HG02970 (cell line): ENCODE measurements around the gene PPFIA4.

Experiments used
- ATAC-seq: cut with Tn5 transposase; IDR thresholded peaks from one replicate; pipeline ENCODE4 v1.9.1; 2021; ENCODE audit warnings: mild to moderate bottlenecking, moderate library complexity, moderate number of reproducible peaks; ENCODE audit not compliant: unreplicated experiment, low FRiP score

The PPFIA4 gene

DNA sequence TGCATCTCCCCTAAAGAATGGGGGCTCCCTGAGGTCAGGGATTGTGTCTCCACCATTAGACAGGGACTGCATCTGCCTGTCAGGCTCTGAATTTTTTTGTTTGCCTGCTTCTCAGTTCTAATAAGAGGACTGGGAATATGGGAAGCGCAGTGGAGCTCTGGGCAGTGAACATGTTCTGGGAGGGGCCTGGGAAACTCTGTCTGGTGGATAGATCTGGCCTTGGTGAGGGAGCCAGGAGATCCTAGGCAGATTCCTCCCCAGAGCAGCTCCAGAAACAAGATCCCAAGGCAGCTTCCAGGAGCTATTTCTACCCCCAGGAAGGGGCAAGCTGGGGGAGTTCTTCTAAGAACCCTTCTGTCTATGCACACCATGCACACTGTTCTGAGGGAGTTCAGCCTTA lies 72.2 kb downstream of the PPFIA4 start:
- ATAC-seq = no peak

DNA sequence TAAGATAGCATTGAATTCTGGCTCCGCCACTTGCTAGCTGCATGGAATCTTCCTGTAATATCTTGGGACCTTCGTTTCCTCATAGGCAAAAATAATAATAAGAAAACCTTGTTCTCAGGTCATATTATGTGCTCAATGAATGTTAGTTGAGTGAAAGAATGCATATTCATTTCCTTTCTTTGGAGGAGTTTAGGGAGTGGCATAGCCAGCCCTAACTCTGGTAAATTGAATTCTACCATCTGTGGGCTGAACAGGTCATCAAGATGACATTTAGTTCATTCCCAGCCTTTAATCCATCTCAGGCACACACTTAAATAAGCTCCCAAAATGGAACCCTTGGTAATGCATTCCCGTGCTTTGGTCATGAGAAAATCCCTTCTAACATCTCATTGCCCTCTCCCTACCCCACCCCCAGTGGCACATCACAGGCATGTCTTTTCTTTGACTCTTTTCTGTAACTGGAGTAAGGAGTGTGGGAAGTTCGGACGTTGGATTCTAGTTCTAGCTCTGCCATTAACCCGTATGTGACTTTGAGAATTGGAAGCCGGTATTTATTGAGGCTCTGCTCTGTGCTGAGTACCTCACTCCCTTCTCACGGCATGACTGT lies 72.7 kb downstream of the PPFIA4 start:
- ATAC-seq = no peak

DNA sequence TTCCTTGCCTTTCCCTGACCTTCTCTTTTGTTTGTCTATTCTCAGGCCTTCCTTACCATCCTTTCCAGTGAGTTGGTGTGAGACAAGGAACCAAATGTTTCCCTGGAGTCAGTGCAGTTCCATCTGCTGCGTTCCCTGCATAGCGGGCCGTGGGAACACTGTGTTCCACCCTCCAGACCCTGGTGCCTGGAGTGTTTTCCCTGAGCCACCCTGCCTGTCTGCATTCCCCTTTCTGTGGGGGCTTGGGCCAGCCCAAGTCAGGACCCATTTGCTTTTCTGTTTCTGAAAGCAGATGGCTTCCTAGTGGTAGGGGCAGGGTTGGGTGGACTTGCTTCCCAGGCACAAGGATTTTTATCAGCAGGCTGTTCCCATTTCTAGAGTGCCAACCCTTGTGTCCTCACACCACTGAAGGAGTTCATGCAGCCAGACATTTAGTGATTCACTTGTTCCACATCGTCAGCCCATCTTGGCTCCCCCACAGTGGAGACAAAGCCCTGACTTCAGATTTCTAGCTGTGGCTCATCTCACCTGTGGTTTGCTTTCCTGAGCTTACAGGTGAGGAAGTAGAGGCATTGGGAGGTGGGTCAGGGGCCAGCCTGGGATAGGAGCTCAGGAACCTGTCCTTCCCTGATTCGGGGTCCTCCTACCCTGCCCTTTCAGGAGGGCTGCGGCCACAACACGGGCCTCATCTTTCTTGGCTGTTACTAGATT lies 73.7 kb downstream of the PPFIA4 start:
- ATAC-seq = no peak

DNA sequence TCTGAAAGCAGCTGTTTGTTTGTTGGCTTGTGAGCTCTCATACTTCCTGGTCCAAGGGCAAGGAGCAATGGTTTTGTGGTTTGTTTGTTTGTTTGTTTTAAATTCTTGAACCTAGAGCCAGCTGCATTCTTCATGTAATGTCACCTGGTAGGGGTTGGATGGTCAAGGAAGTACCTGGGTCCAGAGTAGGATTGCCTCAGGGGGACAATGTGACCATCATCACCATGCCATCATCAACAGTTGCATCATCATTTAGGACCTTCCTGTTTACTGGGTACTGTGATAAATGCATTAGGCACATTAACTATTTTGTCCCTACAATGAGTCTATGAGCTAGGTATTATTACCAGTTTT lies 74.2 kb downstream of the PPFIA4 start:
- no peak for ATAC-seq

DNA sequence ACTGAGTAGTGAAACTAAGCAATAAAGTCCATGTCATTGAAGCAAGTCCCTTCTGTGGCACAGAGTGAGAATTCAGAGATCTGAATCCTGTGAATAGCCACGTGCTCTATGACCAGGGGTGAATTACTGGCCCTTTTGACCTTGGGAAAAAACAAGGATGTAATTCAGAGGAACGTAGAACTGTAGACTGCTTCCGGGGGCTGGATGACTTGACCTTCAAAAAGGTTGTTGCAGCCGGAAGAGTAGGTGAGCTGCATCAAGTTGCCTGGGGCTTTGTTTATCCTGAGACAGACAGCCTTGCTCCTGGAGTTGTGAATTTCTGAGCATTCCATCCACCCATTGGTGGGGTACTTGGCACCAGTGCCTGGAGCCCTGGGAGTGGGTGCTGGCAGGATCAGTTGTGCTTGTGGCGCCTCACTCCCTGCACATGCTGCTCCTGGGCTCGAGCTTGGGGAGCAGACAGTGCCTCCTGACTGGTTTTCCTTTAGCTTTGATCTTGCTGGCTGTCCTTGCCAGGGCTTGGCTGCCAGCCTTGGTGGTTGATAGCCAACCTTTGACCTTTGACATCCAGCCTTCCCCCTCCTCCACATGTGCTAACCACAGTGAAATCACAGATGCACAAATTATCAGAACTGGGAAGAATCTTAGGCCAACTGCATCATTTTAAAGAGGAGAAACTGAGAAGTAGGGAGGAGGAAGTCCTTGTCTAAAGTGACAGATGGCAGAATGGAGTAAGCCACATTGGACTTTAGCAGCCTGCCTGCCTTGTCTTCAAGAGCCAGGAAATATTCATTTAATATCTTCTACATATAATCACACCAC lies 75.7 kb downstream of the PPFIA4 start:
- no peak for ATAC-seq

DNA sequence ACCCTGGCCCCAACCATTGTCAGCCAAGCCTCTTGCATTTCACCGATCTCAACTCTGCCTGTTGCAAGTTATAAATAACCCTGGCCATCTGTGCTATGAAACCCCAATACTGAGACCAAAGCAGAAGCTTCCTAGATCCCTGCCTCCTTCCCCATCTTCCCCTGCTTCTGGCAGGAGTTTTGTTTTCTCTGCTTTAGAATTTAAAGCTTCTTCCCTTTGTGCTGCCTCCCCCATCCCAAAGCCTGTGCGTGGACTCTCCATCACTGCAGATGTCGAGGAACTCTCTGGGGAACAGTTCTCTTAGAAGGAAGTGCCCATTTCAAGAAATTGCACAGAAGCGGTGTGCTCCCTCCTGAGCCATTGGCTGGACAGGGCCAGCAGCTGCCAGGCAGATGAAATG lies 76.9 kb downstream of the PPFIA4 start:
- no peak for ATAC-seq

DNA sequence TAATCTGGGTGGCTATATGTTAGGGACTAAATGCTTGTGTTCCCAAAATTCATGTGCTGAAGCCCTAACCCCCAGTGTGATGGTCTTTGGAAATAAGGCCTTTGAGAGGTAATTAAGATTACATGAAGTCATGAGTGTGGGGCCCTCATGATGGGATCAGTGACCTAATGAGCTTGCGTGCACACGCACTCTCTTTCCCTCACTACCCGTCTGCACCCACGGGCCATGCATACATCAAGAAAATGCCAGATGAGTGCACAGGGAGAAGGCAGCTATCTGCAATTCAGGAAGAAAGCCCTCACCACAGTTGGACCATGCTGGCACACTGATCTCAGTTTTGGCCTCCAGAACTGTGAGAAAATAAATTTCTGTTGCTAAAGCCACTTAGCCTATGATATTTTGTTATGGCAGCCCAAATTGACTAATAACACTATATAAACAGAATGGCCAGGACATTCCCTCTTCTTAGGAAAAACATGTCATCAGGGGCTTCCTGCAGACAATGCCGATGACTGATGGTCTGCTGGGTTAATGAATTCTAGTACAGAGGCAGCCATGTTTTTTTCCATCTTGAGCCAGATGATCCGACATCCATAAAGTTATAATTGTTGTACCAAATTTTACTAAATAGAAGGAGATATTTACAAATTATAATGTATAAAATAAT lies 77.7 kb downstream of the PPFIA4 start:
- no peak for ATAC-seq

DNA sequence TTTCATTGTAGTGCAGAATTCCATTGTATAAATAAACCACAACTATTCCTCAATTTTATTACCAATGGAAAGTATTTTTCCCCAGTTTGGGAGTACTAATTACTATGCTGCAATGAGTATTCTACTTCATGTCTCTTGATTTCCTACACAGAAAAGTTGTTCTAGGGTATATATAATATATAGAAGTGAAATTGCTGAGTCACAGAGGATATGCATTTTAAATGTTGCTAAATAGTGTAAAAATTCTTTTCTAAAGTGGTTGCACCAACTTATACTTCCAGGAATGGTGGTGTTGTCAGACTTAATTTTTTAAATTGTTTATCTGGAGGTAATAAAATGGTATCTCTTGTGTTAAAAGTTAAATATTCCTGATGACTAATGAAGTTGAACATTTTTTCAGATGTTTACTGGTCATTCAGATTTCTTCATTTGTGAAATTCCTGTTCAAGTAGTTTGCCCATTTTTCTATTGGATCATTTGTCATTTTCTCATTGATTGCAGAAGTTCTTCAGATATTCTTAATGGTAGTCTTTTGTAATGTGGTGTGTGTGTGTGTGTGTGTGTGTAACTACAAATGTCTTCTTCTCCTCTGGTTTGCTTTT lies 78.6 kb downstream of the PPFIA4 start:
- no peak for ATAC-seq

DNA sequence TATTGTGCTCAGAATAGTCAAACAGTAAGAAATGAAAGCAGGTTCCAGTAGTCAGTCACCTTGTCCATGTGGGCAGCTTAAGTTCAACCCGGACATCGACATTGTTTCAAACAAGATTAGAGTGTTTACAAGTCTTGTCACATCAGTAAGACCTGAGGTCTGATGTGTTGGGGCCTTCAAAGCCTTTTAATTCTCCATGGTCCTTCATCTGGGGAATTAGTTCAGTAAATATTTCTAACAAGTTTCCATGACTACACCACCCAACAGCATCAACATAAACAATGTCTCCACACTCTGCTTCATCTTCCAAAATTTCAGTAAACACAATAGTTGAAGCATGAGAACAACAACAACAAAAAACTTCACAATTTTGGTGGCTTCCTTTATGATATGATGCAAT lies 86.2 kb downstream of the PPFIA4 start:
- ATAC-seq = no peak

DNA sequence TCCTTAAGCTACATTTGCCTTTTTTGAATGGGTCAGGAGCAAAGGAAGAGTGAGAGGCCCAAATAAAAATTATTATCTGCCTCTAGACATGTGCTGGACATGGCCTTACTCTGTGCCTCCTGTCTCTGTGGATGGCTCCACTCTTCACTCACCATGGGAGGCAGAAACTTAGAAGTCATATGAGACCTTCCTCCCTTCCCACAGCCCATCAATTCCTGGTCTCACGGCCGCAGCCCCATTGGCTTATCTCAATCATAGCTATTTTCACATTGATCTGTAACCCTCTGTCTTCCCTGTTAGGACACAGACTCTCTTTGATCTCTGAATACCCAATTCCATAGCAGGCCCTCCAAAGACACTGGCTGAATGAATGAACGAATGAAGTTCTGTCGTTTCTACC lies 87.0 kb downstream of the PPFIA4 start:
- no peak for ATAC-seq

DNA sequence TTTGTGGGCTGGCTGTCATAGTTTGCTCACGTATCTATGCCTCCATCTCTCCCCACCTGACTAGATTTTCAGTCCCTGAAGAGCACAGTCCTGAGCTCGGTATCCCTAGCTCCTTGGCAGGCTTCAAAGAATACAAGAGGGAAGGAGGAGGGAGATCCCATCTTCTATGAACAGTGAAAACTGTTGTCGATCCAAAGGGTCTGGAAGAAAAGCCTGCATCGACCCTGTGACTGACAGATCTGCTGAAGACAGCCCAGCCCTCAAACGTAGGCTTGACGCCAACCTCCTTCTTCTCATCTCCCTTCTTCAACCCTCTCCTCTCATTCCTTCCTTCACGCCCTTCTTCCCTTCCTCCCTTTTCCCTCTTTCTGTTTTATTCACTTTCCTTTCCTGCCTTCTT lies 87.9 kb downstream of the PPFIA4 start:
- ATAC-seq = no peak

DNA sequence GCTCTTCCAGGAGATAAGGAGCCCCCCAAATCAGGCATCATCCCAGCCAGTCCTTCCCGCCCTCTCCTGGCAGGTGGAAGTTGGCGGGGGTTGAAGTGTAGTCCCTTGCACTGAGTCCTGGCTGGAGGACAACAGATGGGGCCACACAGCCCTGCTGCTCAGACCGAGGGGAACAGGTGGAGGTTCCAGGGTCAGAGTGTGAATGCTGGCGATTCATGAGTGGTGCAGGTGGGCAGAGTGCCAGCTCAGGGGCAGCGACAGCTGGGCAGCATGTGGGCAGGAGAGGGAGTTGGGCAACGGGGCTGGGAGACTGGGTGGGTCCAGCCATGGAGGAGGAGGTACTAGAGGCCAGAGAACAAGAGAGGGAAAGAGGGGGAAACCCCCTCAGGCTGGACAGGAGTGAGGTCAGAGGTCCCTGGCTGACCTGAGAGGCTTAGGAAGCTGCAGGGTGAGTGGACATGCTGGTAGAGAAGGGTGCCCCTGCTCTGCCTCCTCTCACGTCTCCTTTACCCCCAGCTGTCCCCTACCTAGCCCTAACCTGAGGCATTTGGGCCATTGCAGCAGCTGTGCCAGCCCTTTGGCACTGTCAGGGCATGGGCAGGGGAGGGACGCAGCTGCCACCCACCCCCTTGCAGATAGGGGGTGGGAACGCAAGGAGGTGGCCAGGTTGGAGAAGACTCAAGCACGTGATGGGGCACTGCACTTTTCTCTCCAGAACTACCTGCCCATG lies 90.0 kb downstream of the PPFIA4 start:
- ATAC-seq = no peak

DNA sequence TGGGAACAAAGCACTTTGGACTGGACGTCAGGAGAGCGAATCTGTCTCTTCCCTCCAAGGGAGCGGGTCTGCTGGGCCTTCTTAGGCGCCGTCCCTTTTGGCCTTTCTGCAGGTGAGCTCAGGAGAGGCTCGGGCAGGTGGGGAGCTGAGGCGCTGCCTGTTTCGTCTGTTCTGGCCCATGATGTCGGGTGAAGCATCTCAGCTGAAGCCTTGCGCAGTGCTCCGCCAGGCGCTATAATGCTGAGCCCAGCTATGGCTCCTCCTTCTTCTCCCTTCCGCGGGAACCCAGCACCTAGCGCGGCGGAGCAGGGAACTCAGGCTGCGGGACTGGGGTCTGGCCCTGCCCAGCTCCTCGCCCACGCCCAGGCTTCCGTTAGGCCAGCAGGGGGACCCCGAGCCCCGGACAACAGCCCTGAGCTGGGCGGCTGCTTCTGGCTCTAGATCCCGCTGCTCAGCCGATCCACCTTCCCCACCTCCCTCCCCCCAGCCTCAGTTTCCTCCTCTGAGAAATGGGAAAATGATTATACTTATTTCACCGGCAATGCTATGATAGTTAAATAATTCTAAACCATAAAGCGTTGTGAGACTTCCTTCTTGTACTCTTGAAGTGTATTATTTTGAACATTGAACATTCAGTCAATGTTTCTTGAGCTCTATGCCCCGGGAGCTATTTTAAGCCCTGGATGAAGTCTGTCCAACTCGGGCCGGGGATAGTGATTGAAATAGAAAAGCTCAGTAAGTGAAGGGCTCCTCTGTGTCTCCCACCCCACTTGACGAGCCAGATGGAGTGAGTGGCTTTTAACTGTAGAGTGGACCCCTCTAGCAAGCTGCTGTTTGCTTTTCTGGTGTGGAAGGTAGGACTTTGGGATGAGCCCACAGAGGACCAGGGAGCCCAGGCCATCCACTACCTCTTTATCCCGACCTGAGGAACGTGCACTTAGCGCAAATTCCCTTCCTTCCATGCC lies 91.6 kb downstream of the PPFIA4 start:
- ATAC-seq = no peak

DNA sequence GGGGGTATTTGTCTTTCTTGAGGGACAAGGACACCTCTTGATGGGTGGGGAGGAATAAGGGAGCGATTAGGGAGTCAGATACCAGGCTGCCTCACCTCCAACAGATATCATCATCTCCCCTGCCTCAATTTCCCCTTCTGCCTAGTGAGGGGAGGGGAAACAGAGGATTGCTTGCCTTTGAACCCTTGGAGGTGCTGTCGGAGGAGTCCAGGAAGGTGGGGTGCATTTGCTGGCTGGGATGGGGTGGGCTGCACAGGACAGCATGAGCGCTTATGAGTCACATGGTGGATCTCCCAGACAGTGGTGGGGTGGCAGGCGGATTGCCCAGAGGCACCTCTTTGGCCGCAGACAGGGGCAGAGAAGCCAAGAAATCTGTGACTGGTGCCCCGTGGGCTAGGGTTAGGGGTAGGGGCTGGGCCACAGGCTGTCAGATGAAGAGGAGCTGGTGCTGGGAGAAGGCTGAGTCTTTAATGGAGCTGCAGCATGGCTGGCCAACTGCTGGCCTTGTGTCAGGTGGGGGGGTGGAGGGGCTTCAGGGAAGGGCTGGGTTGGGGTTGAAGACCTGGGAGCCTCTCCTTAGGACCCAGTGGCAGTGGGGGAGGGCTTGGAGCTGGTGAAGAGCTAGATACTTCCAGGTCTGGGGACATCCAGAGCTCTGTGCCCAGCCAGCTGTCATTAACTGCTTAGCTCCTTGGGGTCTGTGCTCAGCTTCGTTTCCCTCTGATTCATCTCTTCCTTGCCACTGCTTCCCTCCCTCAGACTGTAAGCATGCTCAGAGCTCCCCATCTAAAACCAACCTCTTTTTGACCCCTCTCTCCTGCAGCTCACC lies 94.2 kb downstream of the PPFIA4 start:
- no peak for ATAC-seq

DNA sequence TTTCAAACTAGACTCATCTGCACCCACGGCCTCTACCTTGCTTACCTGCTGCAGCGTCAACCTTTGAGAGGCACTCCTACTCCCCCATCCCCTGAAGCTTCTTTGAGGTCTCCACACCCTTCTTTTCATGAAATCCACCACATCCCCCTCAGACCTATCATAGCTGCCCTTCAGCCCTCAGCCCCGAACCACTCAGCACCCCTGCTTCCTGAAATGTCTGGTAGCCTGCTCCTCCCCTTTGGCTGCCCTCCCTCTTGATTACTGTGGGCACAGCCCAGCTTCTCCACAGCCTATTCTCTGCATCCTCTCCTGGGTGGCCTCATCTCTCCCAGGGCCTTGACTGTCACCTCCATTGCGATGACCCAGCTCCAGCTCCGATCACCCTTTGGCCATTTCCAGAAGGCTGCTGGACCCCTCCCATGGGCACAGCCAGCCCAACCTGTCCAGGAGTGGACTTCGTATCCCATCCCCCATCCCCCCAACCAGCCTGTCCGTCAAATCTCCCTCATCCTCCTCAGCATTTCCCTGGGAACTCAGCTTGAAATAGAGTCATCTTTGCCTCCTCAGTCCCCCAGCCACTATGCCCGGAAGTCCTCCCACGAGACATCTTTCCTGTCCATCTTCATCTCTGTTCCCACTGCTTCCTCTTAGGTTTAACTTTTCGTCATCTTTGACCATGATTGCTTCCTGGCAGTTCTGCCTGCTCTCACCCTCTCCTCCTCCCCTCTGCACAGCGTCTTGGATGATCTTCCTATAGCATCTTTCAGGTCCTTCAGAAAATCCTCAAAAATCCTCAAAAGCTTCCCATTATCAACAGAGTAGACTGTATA lies 95.1 kb downstream of the PPFIA4 start:
- no peak for ATAC-seq

DNA sequence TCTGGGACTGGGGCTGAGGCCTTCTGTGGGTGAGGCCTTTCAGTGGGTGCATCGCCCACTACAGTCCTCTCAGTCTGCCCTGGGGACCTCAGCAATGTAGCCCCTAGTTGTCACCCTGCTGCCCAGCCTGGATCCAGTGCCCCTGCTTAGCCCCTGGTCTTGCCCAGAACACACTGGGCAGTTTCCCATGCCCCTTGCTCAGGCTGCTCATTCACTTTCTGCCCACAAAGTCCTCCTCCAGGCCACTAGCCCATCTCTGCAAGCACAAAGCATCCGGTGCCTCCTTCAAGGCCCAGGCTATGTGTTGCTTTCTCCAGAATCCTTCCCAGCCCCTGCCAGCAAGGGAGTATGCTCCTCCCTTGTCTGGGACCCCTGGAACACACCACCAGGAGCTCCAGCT lies 95.9 kb downstream of the PPFIA4 start:
- no peak for ATAC-seq

DNA sequence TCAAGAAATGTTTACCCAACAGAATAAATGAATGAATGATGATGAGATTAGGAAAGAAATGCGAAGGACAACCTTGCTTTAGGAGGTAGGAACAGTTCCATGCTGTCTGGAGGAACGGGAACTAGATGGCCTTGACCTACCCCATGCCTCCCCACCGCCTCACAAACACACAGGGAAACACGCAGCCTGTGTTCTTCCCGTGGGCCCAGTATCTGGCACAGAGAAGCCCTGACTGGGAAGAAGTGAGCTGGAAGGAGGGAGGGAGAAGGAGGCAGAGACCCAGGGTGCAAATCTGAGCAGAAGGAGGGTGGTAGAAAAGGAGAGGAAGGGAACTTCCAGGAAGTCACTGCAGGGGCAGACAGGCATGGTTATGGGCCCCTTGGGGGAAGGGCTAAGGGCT lies 97.7 kb downstream of the PPFIA4 start:
- ATAC-seq = no peak
